CD4-positive, alpha-beta T cell treated with Interleukin-17A for 4 hours (primary cell): ENCODE measurements around the gene CLIC2.
A peak's percentile ranks its signal among the peaks of the same experiment; 100 is the strongest.

Experiments
- DNase-seq: peaks from one replicate; pipeline ENCODE4 v3.0.0-alpha.2; 2020; ENCODE audit warnings: mixed read lengths

Gene CLIC2

DNA sequence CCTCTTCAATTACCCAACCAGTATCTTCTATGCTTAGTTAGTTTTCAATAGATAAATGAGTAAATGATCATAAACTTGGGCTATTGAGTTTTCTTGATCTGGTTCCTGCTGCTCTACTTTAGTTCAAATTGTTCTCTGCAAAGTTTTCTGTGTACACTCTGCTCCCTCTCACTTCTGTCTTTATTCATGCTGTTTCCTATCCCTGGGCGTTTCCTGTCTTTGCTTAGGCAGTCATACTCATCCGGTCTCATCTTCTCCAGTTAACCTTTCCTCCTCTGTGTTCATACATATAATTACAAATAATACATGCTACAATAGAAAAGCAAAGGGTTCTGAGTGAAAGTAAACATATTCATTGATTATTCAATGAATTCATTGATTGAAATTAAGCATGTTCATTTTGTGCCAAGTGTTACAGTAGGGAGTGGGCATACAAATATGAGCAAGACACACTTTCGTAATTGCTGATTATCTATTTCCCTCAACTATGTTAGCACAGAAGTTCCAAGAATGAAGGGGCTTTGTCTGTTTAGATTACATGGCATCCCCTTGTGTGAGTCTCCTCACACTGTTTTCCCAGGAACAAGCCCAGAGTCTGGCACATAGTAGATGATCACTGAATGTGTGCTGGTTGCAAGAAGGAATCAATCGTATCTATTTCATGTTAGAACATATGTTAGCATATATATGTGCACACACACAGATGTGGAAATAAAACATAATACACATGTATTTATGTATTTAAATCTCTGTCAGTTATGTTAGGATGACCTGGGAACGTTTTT lies 71.3 kb downstream of the CLIC2 start:
- peak; percentile 6 for DNase-seq

DNA sequence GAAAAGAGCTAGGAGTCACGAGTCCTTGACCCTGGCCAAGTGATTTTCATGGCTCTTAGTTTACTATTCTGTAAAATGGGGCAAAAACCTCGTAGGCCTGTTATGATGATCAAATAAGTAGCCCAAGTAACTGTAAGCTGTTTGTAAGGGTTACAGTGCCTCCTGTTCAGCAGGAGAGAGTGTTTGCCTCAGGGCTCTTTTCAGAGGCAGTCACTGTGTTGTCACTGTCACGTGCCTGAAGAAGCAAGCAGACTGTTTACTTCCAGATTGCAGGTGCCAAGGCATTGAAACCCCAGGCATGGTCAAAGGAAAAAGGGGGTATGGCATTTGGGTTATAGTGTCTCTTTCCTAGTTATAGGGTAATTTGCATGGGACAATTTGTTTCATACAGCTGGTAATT lies 74.7 kb downstream of the CLIC2 start:
- no peak for DNase-seq

DNA sequence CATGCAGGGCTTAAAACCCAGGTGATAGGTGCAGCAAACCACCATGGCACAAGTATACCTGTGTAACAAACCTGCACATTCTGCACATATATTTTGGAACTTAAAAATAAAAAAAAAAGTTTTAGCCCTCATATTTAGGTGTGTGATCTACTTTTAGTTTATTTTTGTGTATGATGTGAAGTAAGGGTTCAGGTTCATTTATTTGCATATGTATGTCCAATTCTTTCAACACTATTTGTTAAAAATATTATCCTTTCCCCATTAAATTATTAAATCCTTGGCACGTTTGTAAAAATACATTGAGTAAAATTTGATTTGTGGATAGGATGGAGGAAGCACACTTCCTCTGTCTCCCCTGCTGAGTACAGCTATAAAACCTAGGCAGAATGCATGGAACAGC lies 83.0 kb downstream of the CLIC2 start:
- no peak for DNase-seq

DNA sequence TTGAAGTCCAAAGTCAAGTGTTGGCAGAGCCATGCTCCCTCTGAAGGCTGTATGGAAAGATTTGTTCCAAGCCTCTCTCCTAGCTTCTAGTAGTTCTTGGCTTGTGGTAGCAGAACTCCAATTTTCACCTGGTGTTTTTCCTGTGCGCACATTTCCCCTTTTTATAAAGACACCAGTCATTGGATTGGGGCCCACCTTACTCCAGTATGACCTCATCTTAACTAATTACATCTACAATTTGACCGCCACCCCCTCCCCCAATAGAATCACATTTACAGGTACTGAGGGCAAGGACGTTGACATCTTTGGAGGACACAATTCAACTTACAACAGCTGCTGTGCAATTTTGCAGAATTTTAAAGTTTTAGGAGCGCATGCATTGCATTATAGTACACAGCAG lies 86.9 kb downstream of the CLIC2 start:
- DNase-seq: no peak

DNA sequence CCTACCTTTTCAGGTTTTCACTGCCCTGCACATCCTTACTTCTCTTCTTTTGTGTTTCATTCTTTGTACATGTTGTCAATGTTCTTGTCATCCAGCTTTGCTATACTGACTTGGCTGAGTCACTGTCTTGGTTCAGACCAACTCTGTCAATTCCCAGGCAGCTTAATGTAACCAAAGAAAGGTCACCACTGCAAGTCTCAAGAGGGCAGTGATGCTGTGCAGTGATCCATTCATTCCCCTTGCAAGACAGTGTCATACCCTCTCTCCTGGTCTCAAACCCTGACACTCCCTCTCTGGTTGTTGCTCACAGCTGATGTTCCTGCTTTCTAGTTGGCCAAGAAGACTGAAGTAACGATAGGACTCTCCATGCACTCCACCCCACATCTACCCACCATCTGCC lies 87.7 kb downstream of the CLIC2 start:
- DNase-seq: no peak

DNA sequence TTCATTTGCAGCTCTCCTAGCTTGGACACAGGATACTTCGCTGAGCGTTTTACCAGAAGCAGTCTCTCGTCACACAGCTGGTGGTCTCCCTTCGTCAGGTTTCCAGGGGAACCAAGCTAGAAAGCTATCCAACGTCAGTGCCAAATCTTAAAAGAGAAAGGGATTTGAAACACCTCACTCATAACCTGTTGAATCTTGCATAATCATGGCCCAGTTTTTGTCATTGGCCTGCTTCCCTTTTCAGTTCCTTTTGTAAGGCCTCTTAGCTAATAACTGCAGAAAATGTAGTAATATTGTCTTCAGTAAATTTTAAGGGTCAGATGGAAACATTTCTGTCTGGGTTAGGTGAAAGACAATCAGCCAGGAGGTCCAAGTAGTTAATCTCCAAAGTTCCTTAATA lies 92.1 kb downstream of the CLIC2 start:
- DNase-seq: no peak

DNA sequence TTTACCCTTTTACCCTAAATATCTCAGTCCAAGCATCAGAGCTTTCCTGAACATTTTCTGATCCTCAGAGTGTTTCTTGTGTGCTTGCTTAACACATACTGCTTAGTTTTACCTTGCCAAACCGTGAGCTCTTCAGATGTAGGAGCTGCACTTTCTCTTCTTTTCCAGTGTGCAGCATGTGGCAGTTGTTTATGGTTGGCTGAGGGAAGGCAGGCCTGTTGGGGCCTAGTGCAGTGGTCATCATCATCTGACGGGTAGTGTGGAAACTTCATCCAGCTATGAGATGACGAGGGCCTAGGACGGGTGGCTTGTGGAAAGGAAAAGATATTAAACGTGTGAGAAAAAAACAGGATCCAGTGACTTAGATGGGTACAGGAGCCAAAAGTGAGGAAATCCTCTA lies 96.7 kb downstream of the CLIC2 start:
- DNase-seq: no peak

DNA sequence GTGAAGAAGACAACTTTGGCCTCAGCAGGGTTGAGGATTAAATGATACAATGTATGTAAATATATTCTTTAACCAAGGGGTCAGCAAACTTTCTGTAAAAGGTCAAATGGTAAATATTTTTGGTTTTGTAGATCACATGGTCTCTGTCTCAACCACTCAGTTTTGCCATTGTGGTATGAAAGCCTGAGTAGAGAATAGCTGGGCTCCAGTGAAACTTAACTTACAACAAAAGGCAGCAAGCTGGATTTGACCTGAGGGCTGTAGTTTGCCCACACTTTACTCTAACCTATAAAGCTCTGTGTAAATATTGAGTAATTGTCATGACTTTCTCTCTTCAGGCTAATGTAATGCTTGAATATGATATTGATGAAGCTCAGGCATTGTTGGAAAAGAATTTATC lies 98.5 kb downstream of the CLIC2 start:
- DNase-seq: no peak

DNA sequence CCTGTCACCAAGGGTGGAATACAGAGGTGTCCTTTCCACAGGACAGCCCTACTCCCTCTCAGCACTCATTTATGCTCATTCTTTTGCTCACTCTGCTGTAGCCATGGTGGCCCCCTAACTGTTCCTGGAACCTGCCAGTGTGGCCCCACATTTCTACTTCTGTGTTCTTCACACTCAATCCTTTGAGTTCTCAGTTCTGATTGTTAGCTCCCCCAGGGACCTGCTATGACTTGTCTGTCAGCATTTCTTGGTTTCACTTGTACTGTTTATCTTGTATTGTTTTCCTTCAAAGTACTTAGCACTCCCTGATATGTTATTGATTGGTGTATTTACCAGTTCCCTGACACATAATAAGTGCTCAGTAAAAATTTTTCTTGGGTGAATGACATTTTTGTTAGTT lies 103.3 kb downstream of the CLIC2 start:
- no peak for DNase-seq
